ENCODE data around the gene DCLK1. TPM values are rescaled to one million over a fixed set of nuclear protein-coding genes. Genes with fewer than 3 reads are reported as not detected.

The DCLK1 gene
- total RNA-seq, 1 donor from 2014 or later, result 2.2 TPM

GRCh38 chr13:35781036-35782000 is 349.9 kb downstream of the DCLK1 start:
- no peak overlapping the region for H3K4me3 ChIP-seq (ENCODE audit: low read depth, low read length)
- TF ChIP-seq, protein P1, sequence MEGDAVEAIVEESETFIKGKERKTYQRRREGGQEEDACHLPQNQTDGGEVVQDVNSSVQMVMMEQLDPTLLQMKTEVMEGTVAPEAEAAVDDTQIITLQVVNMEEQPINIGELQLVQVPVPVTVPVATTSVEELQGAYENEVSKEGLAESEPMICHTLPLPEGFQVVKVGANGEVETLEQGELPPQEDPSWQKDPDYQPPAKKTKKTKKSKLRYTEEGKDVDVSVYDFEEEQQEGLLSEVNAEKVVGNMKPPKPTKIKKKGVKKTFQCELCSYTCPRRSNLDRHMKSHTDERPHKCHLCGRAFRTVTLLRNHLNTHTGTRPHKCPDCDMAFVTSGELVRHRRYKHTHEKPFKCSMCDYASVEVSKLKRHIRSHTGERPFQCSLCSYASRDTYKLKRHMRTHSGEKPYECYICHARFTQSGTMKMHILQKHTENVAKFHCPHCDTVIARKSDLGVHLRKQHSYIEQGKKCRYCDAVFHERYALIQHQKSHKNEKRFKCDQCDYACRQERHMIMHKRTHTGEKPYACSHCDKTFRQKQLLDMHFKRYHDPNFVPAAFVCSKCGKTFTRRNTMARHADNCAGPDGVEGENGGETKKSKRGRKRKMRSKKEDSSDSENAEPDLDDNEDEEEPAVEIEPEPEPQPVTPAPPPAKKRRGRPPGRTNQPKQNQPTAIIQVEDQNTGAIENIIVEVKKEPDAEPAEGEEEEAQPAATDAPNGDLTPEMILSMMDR (conservative IDR thresholded peaks at IDR 0.05; ENCODE audit: low read depth, low read length), result no peak
- DNase-seq (ENCODE audit: low read depth), result no peak

DNA sequence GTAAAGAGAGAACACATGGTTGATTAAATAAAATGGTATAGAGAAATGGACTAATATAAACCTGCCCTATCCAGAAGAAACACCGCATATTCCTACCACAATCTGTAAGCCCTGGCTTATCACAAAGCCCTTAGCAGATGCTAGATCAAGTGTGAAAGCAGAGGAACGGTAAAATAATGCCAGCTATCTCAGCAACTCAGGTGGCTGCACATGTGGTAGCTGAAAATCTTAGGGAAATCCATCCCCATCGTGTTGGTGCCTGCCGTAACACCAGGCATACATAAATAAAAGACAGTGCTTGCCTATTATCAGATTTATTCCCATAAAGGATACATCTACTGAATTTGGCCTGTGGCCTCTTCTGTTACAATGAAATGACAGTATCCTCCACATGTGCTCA is 350.6 kb downstream of the DCLK1 start:
- no peak for DNase-seq (ENCODE audit: low read depth)
- TF ChIP-seq, protein P1 (conservative IDR thresholded peaks at IDR 0.05; ENCODE audit: low read depth, low read length), result no peak
- no peak overlapping the region for H3K4me3 ChIP-seq (ENCODE audit: low read depth, low read length)

- H3K4me3 ChIP-seq (ENCODE audit: low read depth, low read length), result no peak overlapping the region
- TF ChIP-seq, protein P1 (conservative IDR thresholded peaks at IDR 0.05; ENCODE audit: low read depth, low read length), result no peak
- DNase-seq (ENCODE audit: low read depth), result peak; percentile 96
Observed at GRCh38 chr13:35771898-35772297, 359.3 kb downstream of the DCLK1 start.

DNA sequence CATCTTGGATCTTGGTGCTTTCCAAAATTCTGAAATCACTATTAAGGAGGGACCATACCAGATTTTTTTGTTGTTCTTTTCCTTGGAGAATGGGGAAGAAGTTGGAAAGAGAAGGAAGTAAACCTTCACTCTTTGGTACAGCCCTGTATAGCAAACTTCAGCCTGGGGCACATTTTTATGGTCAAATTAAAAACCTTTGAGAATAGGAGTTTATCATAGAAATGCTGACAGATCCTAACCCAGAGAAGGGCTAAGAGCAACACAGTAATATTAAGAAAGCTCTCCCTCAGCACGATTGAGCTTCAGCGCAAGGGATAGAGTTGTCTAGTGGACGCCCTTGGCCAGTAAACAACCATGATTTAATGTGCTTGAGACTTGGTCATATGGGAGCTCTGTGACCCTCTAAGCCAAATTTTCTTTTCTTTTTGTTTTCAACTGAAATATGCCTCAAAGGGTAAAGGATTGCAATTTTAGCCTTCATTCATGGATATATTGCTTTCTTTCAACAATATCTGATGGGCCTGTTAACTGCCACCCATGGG is 360.4 kb downstream of the DCLK1 start:
- H3K4me3 ChIP-seq (ENCODE audit: low read depth, low read length), result no peak overlapping the region
- DNase-seq (ENCODE audit: low read depth), result no peak
- TF ChIP-seq, protein P1 (conservative IDR thresholded peaks at IDR 0.05; ENCODE audit: low read depth, low read length), result no peak

DNA sequence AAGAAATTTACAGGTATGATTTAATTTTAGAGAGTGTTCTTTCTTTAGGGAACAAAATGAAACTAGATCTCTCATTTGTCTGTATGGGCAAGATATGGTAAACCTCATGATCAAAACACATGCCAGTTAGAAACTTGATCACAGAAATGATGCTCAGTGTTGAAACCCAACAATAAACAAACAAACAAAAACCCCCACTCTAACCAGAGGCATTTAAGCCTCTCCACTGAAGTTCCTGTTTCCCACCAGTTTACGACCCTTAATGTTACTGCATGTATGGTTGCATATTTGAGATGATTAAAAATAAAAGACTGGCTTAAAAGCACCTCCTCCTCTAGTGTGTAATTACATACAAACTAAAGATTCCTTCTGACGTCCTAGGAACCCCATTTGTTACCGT is 361.4 kb downstream of the DCLK1 start:
- no peak for DNase-seq (ENCODE audit: low read depth)
- no peak overlapping the region for H3K4me3 ChIP-seq (ENCODE audit: low read depth, low read length)
- TF ChIP-seq, protein P1 (conservative IDR thresholded peaks at IDR 0.05; ENCODE audit: low read depth, low read length), result no peak

DNA sequence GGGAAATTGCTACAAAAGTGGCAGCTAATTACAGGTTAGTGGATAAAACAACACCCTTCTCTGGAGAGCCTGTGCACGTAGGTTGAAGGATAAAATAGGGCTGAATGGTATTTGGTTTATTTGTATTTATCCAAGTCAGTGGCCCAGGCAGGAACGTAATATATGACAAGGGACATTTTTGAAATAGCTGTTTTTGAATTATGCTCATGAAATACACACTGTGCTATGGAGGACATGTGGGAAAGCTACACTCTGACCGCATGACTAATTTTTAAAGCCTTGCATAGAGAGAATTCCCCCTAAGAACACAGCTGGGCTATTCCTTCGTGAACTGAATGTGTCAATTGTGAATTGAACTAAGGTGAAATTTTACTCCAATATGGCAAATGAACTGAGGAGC is 362.6 kb downstream of the DCLK1 start:
- DNase-seq (ENCODE audit: low read depth), result no peak
- TF ChIP-seq, protein P1 (conservative IDR thresholded peaks at IDR 0.05; ENCODE audit: low read depth, low read length), result no peak

More for the DNA sequence above, 362.6 kb downstream of the DCLK1 start:
- no peak overlapping the region for H3K4me3 ChIP-seq (ENCODE audit: low read depth, low read length)
